IMR-90 (cell line): ENCODE measurements around the gene ITGB2. TPM values are rescaled to one million over a fixed set of nuclear protein-coding genes. Genes with fewer than 3 reads are reported as not detected.

Experiments
- ATAC-seq: fragments of 200-7000 bp; cut with Tn5 transposase; 2 replicates; pipeline ENCODE4 v1.9.1; 2020; ENCODE audit warnings: low read depth, mild to moderate bottlenecking, moderate library complexity
- BruUV-seq: library from RNA; stranded (reverse); fragments of 400-500 nt; replicated peaks from 2 replicates; lab custom pipeline; 2021; lab: Mats Ljungman, UMichigan
- CTCF ChIA-PET: fragments of 300-600 bp; formaldehyde crosslinking; extraction: SDS; loops from one replicate; lab custom pipeline; 2021; ENCODE audit warnings: antibody characterized with exemption; lab: Yijun Ruan, JAX
- POLR2A ChIA-PET: fragments of 300-600 bp; sonication (Branson Sonifier 250); formaldehyde crosslinking; loops from one replicate; lab custom pipeline; 2022; ENCODE audit warnings: antibody characterized with exemption; ENCODE audit not compliant: unreplicated experiment; lab: Charles Lee
- DNase-seq: peaks from one replicate; pipeline ENCODE4 v3.0.0; 2013
- H2AFZ ChIP-seq: replicated peaks from 2 replicates; pipeline ENCODE3; 2013; ENCODE audit warnings: low read length, mild to moderate bottlenecking; ENCODE audit not compliant: poor library complexity
- H2AK5ac ChIP-seq: 2 replicates; pipeline ENCODE4 v1.6.1; 2013; ENCODE audit warnings: low read depth, low read length, inconsistent platforms
- H2AK9ac ChIP-seq: replicated peaks from 2 replicates; pipeline ENCODE3; 2013; ENCODE audit warnings: mild to moderate bottlenecking, low read depth, low read length, moderate library complexity; ENCODE audit not compliant: poor library complexity
- H2BK120ac ChIP-seq: 2 replicates; pipeline ENCODE4 v1.6.1; 2013; ENCODE audit warnings: low read depth, low read length, inconsistent platforms
- H2BK15ac ChIP-seq: 3 replicates; pipeline ENCODE4 v1.6.1; 2013; ENCODE audit warnings: low read depth, low read length, inconsistent platforms
- H2BK20ac ChIP-seq: 2 replicates; pipeline ENCODE4 v1.6.1; 2013; ENCODE audit warnings: low read depth, mild to moderate bottlenecking, inconsistent platforms, low read length, moderate library complexity
- H2BK5ac ChIP-seq: 2 replicates; pipeline ENCODE4 v1.6.1; 2013; ENCODE audit warnings: mild to moderate bottlenecking, low read depth, low read length, inconsistent platforms; ENCODE audit not compliant: poor library complexity, severe bottlenecking
- H3K14ac ChIP-seq: replicated peaks from 2 replicates; pipeline ENCODE4 v1.6.1; 2013; ENCODE audit warnings: low read depth, low read length, inconsistent platforms
- H3K18ac ChIP-seq: 2 replicates; pipeline ENCODE4 v1.6.1; 2013; ENCODE audit warnings: low read depth, low read length, control low read depth
- H3K23ac ChIP-seq: 2 replicates; pipeline ENCODE4 v1.6.1; 2013; ENCODE audit warnings: low read depth, low read length, inconsistent platforms
- H3K27ac ChIP-seq: 2 replicates; pipeline ENCODE4 v1.5.1; 2013; ENCODE audit warnings: mild to moderate bottlenecking, control low read depth, low read length; ENCODE audit not compliant: insufficient read depth
- H3K27me3 ChIP-seq: 2 replicates; pipeline ENCODE4 v1.6.1; 2013; ENCODE audit warnings: low read length; ENCODE audit not compliant: control insufficient read depth, insufficient read depth
- H3K36me3 ChIP-seq: 2 replicates; pipeline ENCODE4 v1.6.1; 2013; ENCODE audit warnings: low read length, mixed read lengths; ENCODE audit not compliant: control insufficient read depth, insufficient read depth
- H3K4ac ChIP-seq: 2 replicates; pipeline ENCODE4 v1.6.1; 2013; ENCODE audit warnings: low read depth, low read length, inconsistent platforms
- H3K4me1 ChIP-seq: 2 replicates; pipeline ENCODE4 v1.6.1; 2013; ENCODE audit warnings: low read length, mixed read lengths; ENCODE audit not compliant: control insufficient read depth, insufficient read depth
- H3K4me2 ChIP-seq: 2 replicates; pipeline ENCODE4 v1.6.1; 2013; ENCODE audit warnings: low read depth, mild to moderate bottlenecking, control low read depth, low read length, moderate library complexity
- H3K4me3 ChIP-seq: 2 replicates; pipeline ENCODE4 v1.5.1; 2013; ENCODE audit warnings: low read depth, mild to moderate bottlenecking, control low read depth, low read length, moderate library complexity; ENCODE audit not compliant: insufficient read depth
- H3K56ac ChIP-seq: 2 replicates; pipeline ENCODE4 v1.6.1; 2013; ENCODE audit warnings: low read length, inconsistent platforms; ENCODE audit not compliant: insufficient read depth; ENCODE audit errors: extremely low read depth
- H3K79me1 ChIP-seq, 2 experiments: 2 replicates each; pipeline ENCODE4 v1.6.1; 2013; ENCODE audit warnings: low read length in 2 of 2, inconsistent platforms in 1 of 2, low read depth in 1 of 2
- H3K9ac ChIP-seq: 2 replicates; pipeline ENCODE4 v1.6.1; 2013; ENCODE audit warnings: low read depth, low read length, control low read depth
- H3K9me1 ChIP-seq: 2 replicates; pipeline ENCODE4 v1.6.1; 2013; ENCODE audit warnings: low read length, inconsistent platforms; ENCODE audit not compliant: insufficient read depth
- H3K9me3 ChIP-seq: 2 replicates; pipeline ENCODE4 v1.6.1; 2013; ENCODE audit warnings: low read length; ENCODE audit not compliant: control insufficient read depth, insufficient read depth
- H4K20me1 ChIP-seq: 2 replicates; pipeline ENCODE4 v1.6.1; 2013; ENCODE audit warnings: low read length, inconsistent platforms; ENCODE audit not compliant: insufficient read depth
- H4K5ac ChIP-seq: 2 replicates; pipeline ENCODE4 v1.6.1; 2013; ENCODE audit warnings: mild to moderate bottlenecking, low read depth, low read length, control low read depth
- H4K8ac ChIP-seq, 2 experiments: 2 replicates each; pipeline ENCODE4 v1.6.1; 2013; ENCODE audit warnings: low read depth in 2 of 2, low read length in 2 of 2, control low read depth in 1 of 2, inconsistent platforms in 1 of 2
- H4K91ac ChIP-seq: 2 replicates; pipeline ENCODE4 v1.6.1; 2013; ENCODE audit warnings: low read depth, low read length, inconsistent platforms; ENCODE audit not compliant: insufficient read depth
- CHD1 ChIP-seq: IDR thresholded peaks from 2 replicates; pipeline ENCODE4 v1.6.1; 2012; ENCODE audit warnings: low read depth, low read length, improper control_type of control experiment
- FOS ChIP-seq: fragments of 150-350 bp; IDR thresholded peaks from 2 replicates; pipeline ENCODE4 v1.6.1; 2016; ENCODE audit warnings: low read depth, low read length
- MAZ ChIP-seq: IDR thresholded peaks from 2 replicates; pipeline ENCODE4 v1.6.1; 2012; ENCODE audit warnings: low read depth, mild to moderate bottlenecking, low read length, improper control_type of control experiment, moderate library complexity, borderline replicate concordance
- RFX5 ChIP-seq: IDR thresholded peaks from 2 replicates; pipeline ENCODE4 v1.8.0; 2012; ENCODE audit warnings: low read depth, mild to moderate bottlenecking, low read length, moderate library complexity
- SMC3 ChIP-seq: fragments of 150-350 bp; IDR thresholded peaks from 2 replicates; pipeline ENCODE4 v1.6.1; 2016; ENCODE audit warnings: low read depth, mild to moderate bottlenecking, antibody characterized with exemption, low read length, moderate library complexity
- WGBS, 2 experiments: methylation state at CpG; one replicate each; pipeline versions ENCODE4 v1.1.5 to v1.1.7; 2013; ENCODE audit warnings: missing lambda C conversion rate in 2 of 2; ENCODE audit not compliant: insufficient read length in 1 of 2; ENCODE audit errors: extremely low coverage in 2 of 2; 5-methylcytosine and 5-hydroxymethylcytosine counted together
- dilution Hi-C: fragments of 300-500 bp; cut with HindIII; formaldehyde crosslinking; loops from one replicate; pipeline ENCODE4 v1.14.3; 2018; ENCODE audit warnings: low sequenced_read_pairs; ENCODE audit not compliant: unreplicated experiment
- in situ Hi-C: fragments of 300-500 bp; cut with MboI; formaldehyde crosslinking; loops from 3 replicates; pipeline ENCODE4 v1.14.3; 2019; ENCODE audit warnings: low sequenced_read_pairs, inconsistent platforms, mixed read lengths
- intact Hi-C: fragments of 100-400 bp; cut with micrococcal nuclease; formaldehyde crosslinking; loops from 2 replicates; pipeline ENCODE4 v1.10.0; 2022
- polyA plus RNA-seq, 3 experiments: library from polyadenylated mRNA; depleted of rRNA; stranded (reverse); fragments of >200 nt; gene quantifications; 2 replicates each; pipeline ENCODE4 v1.2.3, GENCODE V29; 2012; ENCODE audit warnings: low replicate concordance in 1 of 3
- total RNA-seq: library from RNA; depleted of rRNA; stranded (reverse); fragments of >200 nt; gene quantifications from 2 replicates; pipeline ENCODE4 v1.2.3, GENCODE V29; 2012
- TF ChIP-seq, protein P1 (sequence below): fragments of 150-350 bp; IDR thresholded peaks from 2 replicates; pipeline ENCODE4 v1.6.1; 2017; ENCODE audit warnings: mild to moderate bottlenecking, antibody characterized with exemption, low read length, low read depth

Gene ITGB2
- total and polyA plus RNA-seq, 2 of the 4 experiments (the other 2 are of a cell fraction): 0.14 TPM; not detected in 1

DNA sequence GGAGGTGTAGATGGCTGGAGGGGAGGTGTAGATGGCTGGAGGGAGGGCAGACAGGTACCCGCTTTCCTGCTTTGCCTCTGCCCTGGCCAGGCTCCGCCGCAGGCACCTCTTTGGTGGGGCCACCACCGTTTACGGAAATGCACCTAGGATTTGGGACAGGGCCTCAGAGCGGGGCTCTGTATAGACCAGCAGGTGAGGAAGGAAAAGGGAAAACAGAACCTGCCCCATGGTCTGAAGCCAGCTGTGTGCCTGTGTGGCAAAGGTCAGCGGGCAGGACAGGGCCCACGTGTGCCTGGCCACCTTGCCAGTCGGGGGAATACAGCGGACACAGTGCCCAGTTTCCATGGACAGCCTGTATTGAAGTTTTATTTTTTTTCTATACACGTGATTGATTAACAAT, 35.1 kb downstream of the ITGB2 start:
- no peak for TF ChIP-seq CHD1
- TF ChIP-seq FOS: no peak
- no peak for TF ChIP-seq RFX5
- TF ChIP-seq MAZ: no peak
- TF ChIP-seq, protein P1, sequence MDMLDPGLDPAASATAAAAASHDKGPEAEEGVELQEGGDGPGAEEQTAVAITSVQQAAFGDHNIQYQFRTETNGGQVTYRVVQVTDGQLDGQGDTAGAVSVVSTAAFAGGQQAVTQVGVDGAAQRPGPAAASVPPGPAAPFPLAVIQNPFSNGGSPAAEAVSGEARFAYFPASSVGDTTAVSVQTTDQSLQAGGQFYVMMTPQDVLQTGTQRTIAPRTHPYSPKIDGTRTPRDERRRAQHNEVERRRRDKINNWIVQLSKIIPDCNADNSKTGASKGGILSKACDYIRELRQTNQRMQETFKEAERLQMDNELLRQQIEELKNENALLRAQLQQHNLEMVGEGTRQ: no peak
- no peak for TF ChIP-seq SMC3
- Histone ChIP-seq H3K4ac (no peak overlapping the region), H3K23ac (no peak overlapping the region), H2AFZ (no peak overlapping the region), H2AK5ac (no peak overlapping the region), H2BK15ac (no peak overlapping the region), H3K4me3 (no peak overlapping the region), H4K20me1 (peaks cover 3% of the 10 kb centered on the region; the same call in 1 of the 2 replicates), H3K79me1 (no peaks in the 10 kb centered on the region; a peak in 1 of 4 replicates), H3K4me2 (no peak overlapping the region), H2BK20ac (no peak overlapping the region), H3K9me1 (peaks cover 11% of the 10 kb centered on the region), H4K5ac (no peak overlapping the region), H4K8ac (no peak overlapping the region), H3K14ac (no peak overlapping the region), H2BK120ac (no peak overlapping the region), H3K27ac (no peak overlapping the region), H3K9ac (no peak overlapping the region), H2AK9ac (no peak overlapping the region), H4K91ac (no peak overlapping the region), H3K18ac (no peak overlapping the region), H3K9me3 (peaks cover 7% of the 10 kb centered on the region), H3K4me1 (peaks cover 6% of the 10 kb centered on the region), H3K27me3 (peaks cover 19% of the 10 kb centered on the region; the same call in 1 of the 2 replicates), H2BK5ac (no peak overlapping the region), H3K36me3 (no peaks in the 10 kb centered on the region), H3K56ac (no peak overlapping the region)
- dilution Hi-C loops (no loop called here), in situ Hi-C loops (no loop called here), intact Hi-C loops (no loop called here)
- no TSS peak for BruUV-seq
- POLR2A ChIA-PET: no interaction called here
- CTCF ChIA-PET: no interaction called here
- WGBS, 2 experiments: 90% methylated on average over 5 of the region's 11 CpGs; no CpG with 5 or more reads in 1 of the 2 experiments
- DNase-seq (no peak), ATAC-seq (no peak)
